IPS DF 6.9 (cell line): ENCODE measurements around the gene CLCN1.
"Not testable (repeated sequence)": the region's sequence is repeated elsewhere in the genome, so short reads cannot be mapped to it uniquely, and the experiment has no call there.

Source experiments
- DNase-seq: peaks from one replicate; pipeline ENCODE4 v3.0.0-alpha.2; 2013; ENCODE audit warnings: low read depth, low spot score
- H3K27ac ChIP-seq: one replicate; pipeline ENCODE4 v1.5.1; 2013; ENCODE audit warnings: low read length, control low read depth
- H3K27me3 ChIP-seq: 2 replicates; pipeline ENCODE4 v1.6.1; 2013; ENCODE audit warnings: mild to moderate bottlenecking, low read length; ENCODE audit not compliant: control insufficient read depth, insufficient read depth
- H3K36me3 ChIP-seq: 2 replicates; pipeline ENCODE4 v1.6.1; 2013; ENCODE audit warnings: low read length; ENCODE audit not compliant: control insufficient read depth, insufficient read depth
- H3K4me1 ChIP-seq: 2 replicates; pipeline ENCODE4 v1.6.1; 2013; ENCODE audit warnings: low read length; ENCODE audit not compliant: control insufficient read depth, insufficient read depth
- H3K4me3 ChIP-seq: 2 replicates; pipeline ENCODE4 v1.5.1; 2013; ENCODE audit warnings: mild to moderate bottlenecking, low read length
- H3K9me3 ChIP-seq: 2 replicates; pipeline ENCODE4 v1.6.1; 2013; ENCODE audit warnings: low read length, inconsistent platforms; ENCODE audit not compliant: control insufficient read depth, insufficient read depth
- WGBS: extraction: QIAGEN DNeasy Blood & Tissue Kit; methylation state at CpG from one replicate; pipeline ENCODE4 v1.1.7; 2013; ENCODE audit warnings: mixed read lengths, missing lambda C conversion rate; ENCODE audit not compliant: insufficient read length, insufficient coverage; 5-methylcytosine and 5-hydroxymethylcytosine counted together

The CLCN1 gene

DNA sequence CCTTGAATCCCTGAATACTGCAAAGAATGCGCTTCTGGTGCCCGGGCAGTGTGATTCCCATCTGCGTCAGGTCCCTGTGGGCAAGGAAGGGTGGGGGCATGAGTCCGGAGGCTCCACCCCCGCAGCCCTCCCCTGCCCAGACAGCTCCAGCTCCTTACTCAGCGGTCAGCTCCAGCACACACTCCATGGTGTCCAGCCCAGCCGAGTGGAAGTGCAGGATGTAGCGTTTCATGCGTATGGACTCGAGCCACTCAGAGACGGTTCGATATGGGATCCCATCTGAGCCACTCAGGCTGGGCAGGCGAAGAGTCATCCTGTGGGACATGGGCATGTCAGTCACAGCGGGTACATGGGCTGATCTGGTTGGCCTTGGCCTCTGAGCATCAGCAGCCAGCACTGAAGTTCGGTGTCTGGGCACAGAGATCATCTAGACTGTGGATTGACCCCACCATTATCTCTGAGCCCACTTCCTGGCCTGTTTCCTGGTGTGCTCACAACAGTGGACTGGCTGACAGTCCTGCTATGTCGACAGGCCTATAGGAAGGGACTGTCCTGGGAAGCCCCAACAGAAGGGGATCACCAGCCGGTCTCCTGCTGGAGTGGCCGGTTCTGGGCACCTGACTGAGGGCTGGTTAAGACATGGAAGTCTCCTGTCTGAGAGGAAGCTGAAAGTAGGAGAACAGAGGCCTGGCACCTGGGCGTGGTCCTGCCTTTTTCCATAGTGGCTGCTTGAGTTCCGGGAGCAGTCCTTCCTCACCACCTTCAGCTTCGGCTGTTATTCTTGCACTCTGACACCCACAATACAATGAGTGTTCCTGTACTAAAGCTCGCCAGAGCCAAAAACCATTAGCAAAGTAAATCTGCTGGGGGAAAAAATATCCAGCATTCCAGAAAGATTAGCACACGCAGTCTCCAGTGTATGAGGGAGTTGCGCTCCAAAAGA is 75.8 kb downstream of the CLCN1 start:
- no peaks in the 10 kb centered on the region for H3K27me3 ChIP-seq
- no peak for DNase-seq
- H3K27ac ChIP-seq: no peak overlapping the region
- no peak overlapping the region for H3K4me3 ChIP-seq
- H3K4me1 ChIP-seq: no peaks in the 10 kb centered on the region
- no peaks in the 10 kb centered on the region for H3K9me3 ChIP-seq
- H3K36me3 ChIP-seq: peaks cover 76% of the 10 kb centered on the region
- no CpG with 5 or more reads among the region's 24 CpGs for WGBS

DNA sequence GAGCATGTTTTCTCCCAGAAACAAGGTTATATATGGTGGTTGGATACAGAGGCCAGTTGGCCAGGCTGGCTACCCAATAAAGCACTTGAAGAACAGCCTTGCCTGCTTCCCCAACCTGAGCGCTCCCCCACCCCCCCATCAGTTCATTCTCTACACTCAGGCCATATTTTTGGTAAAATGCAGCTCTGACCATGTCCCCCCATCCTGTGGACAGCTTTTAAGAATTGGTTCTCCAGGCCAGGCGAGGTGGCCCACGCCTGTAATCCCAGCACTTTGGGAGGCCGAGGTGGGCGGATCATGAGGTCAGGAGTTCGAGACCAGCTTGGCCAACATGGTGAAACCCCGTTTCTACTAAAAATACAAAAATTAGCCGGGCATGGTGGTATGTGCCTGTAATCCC is 76.5 kb downstream of the CLCN1 start:
- H3K4me1 ChIP-seq, H3K4me3 ChIP-seq, H3K27ac ChIP-seq, DNase-seq, H3K9me3 ChIP-seq, H3K27me3 ChIP-seq: not testable (repeated sequence)
- peaks cover 80% of the 10 kb centered on the region for H3K36me3 ChIP-seq
- WGBS: no CpG with 5 or more reads among the region's 8 CpGs

DNA sequence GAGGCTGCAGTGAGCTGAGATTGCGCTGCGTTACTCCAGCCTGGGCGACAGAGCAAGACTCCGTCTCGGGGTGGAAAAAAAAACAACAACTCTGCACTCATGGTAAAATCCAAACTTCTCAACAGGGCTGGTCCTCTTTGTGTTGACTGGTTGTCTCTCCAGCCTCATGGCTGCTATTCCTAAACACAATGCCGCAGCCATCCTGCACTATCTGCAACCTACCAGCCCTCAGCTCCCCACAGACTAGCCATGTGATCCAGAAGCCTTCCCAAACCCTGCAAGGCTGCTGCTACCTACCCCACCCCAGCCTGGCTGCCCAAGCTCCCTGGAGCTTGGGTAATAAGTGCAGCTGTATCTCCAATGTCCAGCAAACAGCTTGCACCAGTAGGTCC is 77.0 kb downstream of the CLCN1 start:
- Histone ChIP-seq H3K36me3 (peaks cover 80% of the 10 kb centered on the region), H3K9me3 (no peaks in the 10 kb centered on the region), H3K4me1 (no peaks in the 10 kb centered on the region), H3K4me3 (no peak overlapping the region), H3K27ac (no peak overlapping the region), H3K27me3 (no peaks in the 10 kb centered on the region)
- no CpG with 5 or more reads among the region's 6 CpGs for WGBS
- no peak for DNase-seq

DNA sequence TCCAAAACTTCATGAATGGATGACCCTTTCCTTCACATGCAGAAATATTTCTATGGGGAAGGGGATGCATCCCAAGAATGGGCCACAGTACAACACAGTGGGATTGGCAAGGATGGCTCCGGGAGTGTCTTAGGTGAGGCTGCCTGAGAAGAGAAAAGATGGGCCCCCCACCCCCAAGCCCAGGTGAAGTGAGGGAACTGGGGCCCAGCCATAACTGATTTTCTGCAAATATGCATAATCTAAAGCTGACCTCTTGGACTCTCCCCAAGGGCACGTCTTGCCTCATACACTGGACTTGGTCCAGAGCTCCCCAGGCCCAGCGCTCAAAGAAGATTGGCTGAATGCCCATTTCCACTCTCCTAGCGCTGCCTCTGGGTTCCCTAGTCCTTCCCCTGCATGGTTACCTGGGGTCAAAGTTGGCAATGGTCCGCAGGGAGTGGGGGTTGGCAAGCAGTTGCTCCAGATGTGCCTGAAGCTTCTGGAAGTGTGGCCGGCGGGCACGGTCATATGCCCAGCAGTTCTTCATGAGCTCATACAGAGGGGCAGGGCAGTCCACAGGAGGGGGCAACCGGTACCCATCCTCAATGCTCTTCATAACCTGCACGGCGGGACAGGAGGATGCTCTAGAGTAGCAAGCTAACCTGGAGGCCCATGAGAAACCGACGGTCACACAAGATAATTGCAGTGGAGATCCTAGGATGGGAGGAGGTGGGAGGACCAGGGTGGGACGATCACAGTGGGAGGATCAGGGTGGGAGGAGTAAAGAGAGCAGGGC is 77.5 kb downstream of the CLCN1 start:
- peaks cover 84% of the 10 kb centered on the region for H3K36me3 ChIP-seq
- DNase-seq: no peak
- H3K4me3 ChIP-seq: no peak overlapping the region
- H3K9me3 ChIP-seq: no peaks in the 10 kb centered on the region
- no CpG with 5 or more reads among the region's 14 CpGs for WGBS
- H3K27me3 ChIP-seq: no peaks in the 10 kb centered on the region
- H3K27ac ChIP-seq: no peak overlapping the region
- H3K4me1 ChIP-seq: no peaks in the 10 kb centered on the region

DNA sequence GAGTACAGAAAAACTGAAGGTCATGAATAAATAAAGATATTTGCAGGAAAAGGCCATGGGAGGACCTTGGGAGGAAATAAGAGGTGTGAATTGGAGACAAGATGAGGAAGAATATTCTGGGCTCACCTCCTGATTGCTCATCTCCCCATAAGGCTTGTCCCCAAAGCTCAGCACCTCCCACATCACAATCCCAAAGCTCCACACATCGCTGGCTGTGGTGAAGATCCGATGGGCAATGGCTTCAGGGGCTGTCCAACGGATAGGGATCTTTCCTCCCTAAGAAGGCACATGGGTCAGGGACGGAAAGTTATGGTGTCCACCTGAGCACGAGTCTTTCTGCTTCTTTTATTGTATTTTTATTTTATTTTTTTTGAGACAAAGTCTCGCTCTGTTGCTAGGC is 78.2 kb downstream of the CLCN1 start:
- Histone ChIP-seq H3K36me3 (peaks cover 81% of the 10 kb centered on the region), H3K4me3 (no peak overlapping the region), H3K4me1 (no peaks in the 10 kb centered on the region), H3K27ac (no peak overlapping the region), H3K27me3 (no peaks in the 10 kb centered on the region), H3K9me3 (no peaks in the 10 kb centered on the region)
- no CpG with 5 or more reads among the region's 6 CpGs for WGBS
- no peak for DNase-seq

DNA sequence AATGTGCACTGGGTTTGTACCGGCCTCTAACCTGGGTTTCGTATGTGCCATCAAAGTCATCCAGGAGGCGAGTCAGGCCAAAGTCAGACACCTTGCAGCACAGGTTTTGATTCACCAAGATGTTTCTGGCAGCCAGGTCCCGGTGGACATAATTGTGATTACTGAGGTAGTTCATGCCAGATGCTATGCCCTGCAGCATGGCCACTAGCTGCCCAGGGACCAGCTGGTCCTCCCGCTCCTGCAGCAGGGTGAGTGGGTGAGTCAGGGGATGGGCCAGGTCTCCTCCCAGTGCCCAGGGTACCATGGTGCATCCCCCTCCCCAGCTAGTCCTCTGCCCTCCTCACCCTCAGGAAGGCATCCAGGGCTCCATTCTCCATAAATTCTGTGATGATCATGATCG is 78.9 kb downstream of the CLCN1 start:
- DNase-seq: no peak
- Histone ChIP-seq H3K9me3 (no peaks in the 10 kb centered on the region), H3K27ac (no peak overlapping the region), H3K36me3 (peaks cover 80% of the 10 kb centered on the region), H3K27me3 (no peaks in the 10 kb centered on the region), H3K4me3 (no peak overlapping the region), H3K4me1 (no peaks in the 10 kb centered on the region)
- WGBS: no CpG with 5 or more reads among the region's 6 CpGs

DNA sequence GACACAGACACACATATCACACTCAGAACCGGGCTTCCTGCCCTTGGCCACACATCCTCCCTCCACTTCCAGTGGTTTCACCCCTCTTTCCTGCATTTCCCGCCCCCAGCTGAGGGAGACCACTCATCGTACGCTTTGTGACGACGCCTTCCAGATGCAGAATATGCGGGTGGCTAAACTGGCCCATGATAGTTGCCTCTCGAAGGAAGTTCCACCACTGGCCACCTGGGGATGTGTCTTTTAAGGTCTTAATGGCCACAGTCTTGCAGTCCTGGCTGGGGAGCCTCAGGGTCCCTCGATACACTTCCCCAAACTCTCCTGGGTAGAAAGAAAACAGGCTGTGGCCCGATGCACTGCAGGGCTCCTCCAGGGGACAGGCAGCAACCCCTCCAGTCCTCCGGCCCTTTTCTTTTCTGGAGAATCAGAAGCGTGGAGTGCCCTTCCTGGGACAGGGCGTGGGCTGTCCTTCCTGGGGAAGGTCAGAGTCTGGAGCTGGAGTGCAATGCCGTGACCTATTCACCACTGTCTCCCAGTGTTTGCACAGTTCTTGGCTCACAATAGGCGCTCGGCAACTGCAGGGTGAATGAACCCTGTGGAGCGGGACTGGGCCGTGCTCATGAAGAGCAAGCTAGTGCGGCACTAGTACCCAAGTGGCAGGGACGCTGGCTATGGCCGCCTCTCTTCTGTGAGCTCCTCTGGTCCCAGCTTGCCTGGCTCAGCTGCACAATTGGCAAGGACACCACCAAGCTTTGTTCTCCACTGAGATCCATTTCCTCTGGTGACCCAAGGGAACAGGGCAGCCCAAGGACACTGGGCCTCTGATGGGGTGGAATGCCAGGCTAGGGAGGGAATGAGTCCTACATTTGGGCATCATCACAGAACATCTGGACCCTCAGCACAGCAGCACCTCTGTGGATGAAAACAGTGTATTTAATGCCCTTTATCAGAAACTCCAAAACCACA is 79.6 kb downstream of the CLCN1 start:
- no peak overlapping the region for H3K4me3 ChIP-seq
- no peak overlapping the region for H3K27ac ChIP-seq
- no peaks in the 10 kb centered on the region for H3K9me3 ChIP-seq
- WGBS: no CpG with 5 or more reads among the region's 21 CpGs
- H3K36me3 ChIP-seq: peaks cover 81% of the 10 kb centered on the region
- no peak for DNase-seq
- no peaks in the 10 kb centered on the region for H3K27me3 ChIP-seq
- no peaks in the 10 kb centered on the region for H3K4me1 ChIP-seq

DNA sequence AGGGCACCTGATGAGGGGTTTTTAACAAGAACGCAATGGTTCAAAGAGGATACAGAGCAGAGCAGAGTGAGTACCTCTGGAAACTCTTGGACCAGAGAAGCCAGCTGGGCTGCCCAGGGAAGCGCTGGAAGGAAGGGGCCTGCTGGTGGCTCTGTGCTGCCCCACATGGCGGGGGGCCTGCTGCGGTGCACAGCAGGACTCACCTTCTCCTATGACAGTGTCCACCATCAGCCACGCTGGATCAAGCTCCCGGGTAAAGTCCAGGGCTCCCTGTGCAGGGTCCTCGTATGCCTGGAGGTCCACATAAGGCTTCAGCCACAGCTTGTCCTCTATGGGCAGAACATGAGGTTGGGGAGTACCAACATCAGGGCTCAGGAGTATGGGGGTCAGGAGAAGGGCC is 80.3 kb downstream of the CLCN1 start:
- no peak overlapping the region for H3K4me3 ChIP-seq
- H3K36me3 ChIP-seq: peaks cover 81% of the 10 kb centered on the region
- no peaks in the 10 kb centered on the region for H3K9me3 ChIP-seq
- H3K27me3 ChIP-seq: no peaks in the 10 kb centered on the region
- WGBS: no CpG with 5 or more reads among the region's 7 CpGs
- no peak for DNase-seq
- no peaks in the 10 kb centered on the region for H3K4me1 ChIP-seq
- H3K27ac ChIP-seq: no peak overlapping the region

DNA sequence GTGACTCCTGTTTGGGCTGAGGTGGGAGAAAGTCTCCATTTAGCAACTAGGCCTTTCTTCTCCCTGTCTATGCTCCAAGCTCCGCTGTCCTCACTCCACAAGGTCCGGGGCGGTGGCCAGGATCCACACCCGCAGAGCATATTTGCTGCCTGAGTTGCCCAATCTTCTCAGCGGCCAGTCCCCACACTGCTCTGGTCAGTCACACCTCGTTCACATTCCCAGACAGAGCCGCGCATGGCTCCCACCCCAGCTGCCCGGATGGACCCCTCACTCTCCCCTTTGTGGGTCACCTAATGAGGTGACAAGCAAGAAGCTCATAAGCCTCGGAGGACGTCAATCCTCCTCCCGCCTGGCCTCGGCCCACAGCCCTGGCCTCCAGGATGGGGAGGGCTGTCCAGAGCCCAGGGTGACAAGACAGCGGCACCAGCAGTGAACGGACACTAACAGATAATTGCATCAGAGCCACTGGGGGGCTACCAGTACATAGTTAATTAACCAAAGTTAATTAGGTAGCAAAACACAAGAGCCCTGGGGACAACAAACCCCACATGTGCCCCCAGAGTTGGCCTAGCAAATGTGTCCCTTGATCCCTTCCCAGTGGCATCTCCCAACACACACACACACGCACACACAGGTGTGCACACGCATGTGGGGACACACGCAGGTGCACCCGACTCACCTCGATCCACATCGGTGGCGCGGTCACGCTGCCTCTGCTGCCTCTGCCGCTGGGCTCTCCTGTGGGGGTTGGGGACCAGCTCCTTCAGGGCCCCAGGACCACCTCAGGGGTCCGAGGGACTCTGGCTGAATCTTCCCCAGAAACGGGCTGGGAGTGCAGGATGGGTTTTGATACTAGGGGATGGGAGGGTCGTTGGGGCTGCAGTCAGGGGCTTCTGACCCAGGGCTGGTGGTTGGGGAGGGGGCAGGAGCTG is 81.0 kb downstream of the CLCN1 start:
- H3K27ac ChIP-seq: no peak overlapping the region
- H3K4me3 ChIP-seq: no peak overlapping the region; the same call in 1 of the 2 replicates
- peaks cover 81% of the 10 kb centered on the region for H3K36me3 ChIP-seq
- no peaks in the 10 kb centered on the region for H3K4me1 ChIP-seq
- no peak for DNase-seq
- H3K27me3 ChIP-seq: no peaks in the 10 kb centered on the region
- no peaks in the 10 kb centered on the region for H3K9me3 ChIP-seq
- no CpG with 5 or more reads among the region's 28 CpGs for WGBS
